Stomach (tissue), 9 donors: ENCODE results near the gene HPRT1. TPM values are rescaled to one million over a fixed set of nuclear protein-coding genes. Genes with fewer than 3 reads are reported as not detected.
A peak's percentile ranks its signal among the peaks of the same experiment; 100 is the strongest.

Experiments used
- DNase-seq, 2 donors: peaks; one replicate each; pipeline versions ENCODE4 v3.0.0 to v3.0.0-alpha.2; 2013 to 2019
- H3K27ac ChIP-seq, 5 donors: fragments of 200-600 bp in 4 of 5; sonication (generic) in 4 of 5; one replicate each; pipeline ENCODE4 v1.5.1; 2013 to 2019; ENCODE audit warnings: mild to moderate bottlenecking in 1 of 5, moderate library complexity in 1 of 5
- H3K27me3 ChIP-seq, 3 donors: fragments of 200-600 bp; sonication (generic); one replicate each; pipeline ENCODE4 v1.5.1; 2017 to 2019; ENCODE audit warnings: mixed run types in 1 of 3
- H3K36me3 ChIP-seq, 4 donors: fragments of 200-600 bp; sonication (generic); 1 replicate in 3 of 4; 2 replicates in 1 of 4; pipeline ENCODE4 v1.5.1; 2016 to 2019
- H3K4me1 ChIP-seq, 4 donors: fragments of 200-600 bp; sonication (generic); one replicate each; pipeline ENCODE4 v1.5.1; 2016 to 2019
- H3K4me3 ChIP-seq, 4 donors: fragments of 200-600 bp; sonication (generic) in 3 of 4; one replicate each; pipeline ENCODE4 v1.5.1; 2016 to 2019; ENCODE audit warnings: mild to moderate bottlenecking in 1 of 4
- H3K9me3 ChIP-seq, 4 donors: fragments of 200-600 bp; sonication (generic); one replicate each; pipeline ENCODE4 v1.5.1; 2016 to 2019
- CTCF ChIP-seq, 7 experiments: fragments of 450-650 bp in 4 of 7; fragments of 200-600 bp in 3 of 7; sonication (generic) in 3 of 7; IDR thresholded peaks; one replicate each; pipeline ENCODE4 v1.5.1; 2016 to 2019; ENCODE audit warnings: antibody characterized with exemption in 7 of 7, control low read depth in 2 of 7, mild to moderate bottlenecking in 1 of 7
- EP300 ChIP-seq: sonication (generic); formaldehyde crosslinking; IDR thresholded peaks from one replicate; pipeline ENCODE4 v1.6.1; 2017; ENCODE audit warnings: antibody characterized with exemption
- POLR2A ChIP-seq, 4 donors: fragments of 450-650 bp; IDR thresholded peaks; one replicate each; pipeline ENCODE4 v1.6.1; 2016; ENCODE audit warnings: antibody characterized with exemption in 4 of 4, control low read depth in 2 of 4, mild to moderate bottlenecking in 1 of 4, moderate library complexity in 1 of 4
- POLR2AphosphoS5 ChIP-seq, 3 donors: sonication (generic); formaldehyde crosslinking; IDR thresholded peaks; one replicate each; pipeline ENCODE4 v1.6.1; 2016; ENCODE audit warnings: antibody characterized with exemption in 3 of 3
- WGBS, 5 donors: extraction: QIAGEN DNeasy Blood & Tissue Kit in 3 of 5; methylation state at CpG; one replicate each; pipeline versions ENCODE4 v1.1.5 to v1.1.7; 2013 to 2018; 5-methylcytosine and 5-hydroxymethylcytosine counted together
- intact Hi-C: fragments of 100-400 bp; cut with DNase I; formaldehyde crosslinking; loops from one replicate; pipeline ENCODE4 v1.15.1; 2023; ENCODE audit warnings: low total_unique reads
- polyA plus RNA-seq, 3 donors: library from polyadenylated mRNA; stranded (reverse); fragments of 200-250 nt; gene quantifications; one replicate each; pipeline ENCODE4 v1.2.3, GENCODE V29; 2013
- total RNA-seq, 5 donors: library from RNA; depleted of rRNA; stranded (reverse); fragments of >200 nt; gene quantifications; one replicate each; pipeline versions ENCODE4 v1.1.0 to v1.2.3, GENCODE V29; 2014 to 2016
- donor health status: healthy with polysubstance abuse.
- donor health status: Bipolar disorder and iron deficiency.
- donor health status: healthy.

HPRT1 gene
- total and polyA plus RNA-seq, 8 donors: 0.87 to 81.1 (median 29.7) TPM

- no peak overlapping the region for H3K4me3 ChIP-seq
- peaks cover 0 to 10% (median 0%) of the 10 kb centered on the region in 4 donors for H3K4me1 ChIP-seq
- no peak for DNase-seq
- no peaks in the 10 kb centered on the region for H3K9me3 ChIP-seq
- no peak for TF ChIP-seq EP300
- TF ChIP-seq POLR2A (IDR thresholded peaks at IDR 0.05): no peak
- TF ChIP-seq CTCF (IDR thresholded peaks at IDR 0.05): no peak
- no peak for TF ChIP-seq POLR2AphosphoS5 (IDR thresholded peaks at IDR 0.05)
- 67 to 79% (median 78%) methylated on average over 5 of the region's 5 CpGs for WGBS, 5 donors
- no peaks in the 10 kb centered on the region for H3K36me3 ChIP-seq
- peaks cover 0 to 5% (median 0%) of the 10 kb centered on the region in 3 donors for H3K27me3 ChIP-seq
- intact Hi-C loops: no loop called here
- H3K27ac ChIP-seq: no peak overlapping the region
Observed at GRCh38 chrX:134538316-134538715, 78.4 kb downstream of the HPRT1 start.

- Histone ChIP-seq H3K4me3 (no peak overlapping the region), H3K27ac (no peak overlapping the region), H3K36me3 (no peaks in the 10 kb centered on the region), H3K9me3 (no peaks in the 10 kb centered on the region), H3K27me3 (peaks cover 9 to 37% (median 25%) of the 10 kb centered on the region in 3 donors), H3K4me1 (peaks cover 0 to 18% (median 6%) of the 10 kb centered on the region in 4 donors)
- DNase-seq: no peak
- TF ChIP-seq POLR2AphosphoS5 (IDR thresholded peaks at IDR 0.05) (no peak), CTCF (IDR thresholded peaks at IDR 0.05) (no peak), EP300 (no peak), POLR2A (IDR thresholded peaks at IDR 0.05) (no peak)
- intact Hi-C loops: no loop called here
- WGBS, 5 donors: 38 to 83% (median 64%) methylated on average over 3 of the region's 3 CpGs
Observed at GRCh38 chrX:134541906-134542305, 81.9 kb downstream of the HPRT1 start.

GRCh38 chrX:134542485-134542884, 82.5 kb downstream of the HPRT1 start:
- intact Hi-C loops: no loop called here
- TF ChIP-seq POLR2AphosphoS5 (IDR thresholded peaks at IDR 0.05) (no peak), EP300 (no peak), CTCF (IDR thresholded peaks at IDR 0.05) (no peak), POLR2A (IDR thresholded peaks at IDR 0.05) (no peak)

GRCh38 chrX:134543288-134543687, 83.3 kb downstream of the HPRT1 start:
- intact Hi-C loops: no loop called here
- TF ChIP-seq POLR2A (IDR thresholded peaks at IDR 0.05) (no peak), EP300 (no peak), CTCF (IDR thresholded peaks at IDR 0.05) (no peak), POLR2AphosphoS5 (IDR thresholded peaks at IDR 0.05) (no peak)
- WGBS, 5 donors: 46 to 74% (median 60%) methylated on average over 3 of the region's 3 CpGs
- Histone ChIP-seq H3K9me3 (no peaks in the 10 kb centered on the region), H3K36me3 (no peaks in the 10 kb centered on the region), H3K4me3 (no peak overlapping the region), H3K4me1 (peaks cover 0 to 13% (median 8%) of the 10 kb centered on the region in 4 donors), H3K27ac (no peak overlapping the region), H3K27me3 (peaks cover 9 to 37% (median 31%) of the 10 kb centered on the region in 3 donors)
- DNase-seq: no peak

More at GRCh38 chrX:134542485-134542884, 82.5 kb downstream of the HPRT1 start:
- WGBS, 5 donors: 17 to 48% (median 29%) methylated on average over 1 to 2 of the region's 2 CpGs
- peak in 1 of 2 donors; percentile 72 for DNase-seq
- Histone ChIP-seq H3K27me3 (peaks cover 9 to 37% (median 28%) of the 10 kb centered on the region in 3 donors), H3K4me3 (no peak overlapping the region), H3K9me3 (no peaks in the 10 kb centered on the region), H3K4me1 (peaks cover 0 to 12% (median 6%) of the 10 kb centered on the region in 4 donors), H3K36me3 (no peaks in the 10 kb centered on the region), H3K27ac (no peak overlapping the region)
